Loucy (cell line): ENCODE data around the gene PLEKHH1.

Experiments used
- CTCF ChIP-seq: fragments of 200-600 bp; sonication (generic); conservative IDR thresholded peaks from 2 replicates; pipeline ENCODE4 v1.5.1; 2014; ENCODE audit warnings: mild to moderate bottlenecking, antibody characterized with exemption, low read length
- EZH2phosphoT487 ChIP-seq: fragments of 200-600 bp; IDR thresholded peaks from 2 replicates; pipeline ENCODE4 v1.6.1; 2018; ENCODE audit warnings: antibody characterized with exemption, mild to moderate bottlenecking, moderate library complexity, borderline replicate concordance

DNA sequence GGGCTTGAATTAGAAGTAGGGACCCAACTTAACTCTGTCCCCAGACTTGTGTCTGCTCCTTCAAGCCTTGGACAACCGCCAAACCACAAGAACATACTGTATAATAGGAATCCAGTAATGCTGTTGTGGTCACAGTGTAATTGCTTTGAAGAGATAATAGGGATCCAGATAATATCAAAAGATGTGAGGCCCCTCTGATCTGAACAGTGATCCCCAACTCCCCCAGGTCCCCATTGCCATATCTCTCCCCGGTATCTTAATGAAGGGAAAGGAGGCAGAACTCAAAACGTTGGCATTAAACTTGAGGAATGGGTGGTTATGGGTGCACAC is 8.5 kb upstream of the PLEKHH1 start:
- TF ChIP-seq EZH2phosphoT487, result no peak
- TF ChIP-seq CTCF, result no peak
